ENCODE results near the gene PLB1.
"Not testable (repeated sequence)": the region's sequence is repeated elsewhere in the genome, so short reads cannot be mapped to it uniquely, and the experiment has no call there.

Gene PLB1

GRCh38 chr2:28663359-28663758 lies 167.5 kb downstream of the PLB1 start:
- no peaks in the 10 kb centered on the region for H3K4me1 ChIP-seq (ENCODE audit: insufficient read depth, low read length)
- no peak overlapping the region for H3K4me2 ChIP-seq (ENCODE audit: insufficient read depth, low read length)
- H2AFZ ChIP-seq (ENCODE audit: low read depth, low read length): no peak overlapping the region
- H3K4me3 ChIP-seq (ENCODE audit: low read depth in 1 of 2, low read length in 2 of 2): no peak overlapping the region
- no peak overlapping the region for H3K9ac ChIP-seq (ENCODE audit: low read depth, low read length)
- no peaks in the 10 kb centered on the region for H3K9me3 ChIP-seq (ENCODE audit: insufficient read depth, low read length, severe bottlenecking)
- no peak for TF ChIP-seq CTCF (IDR thresholded peaks at IDR 0.05; ENCODE audit: borderline replicate concordance, extremely low read depth, low read length, poor library complexity, severe bottlenecking)
- ATAC-seq (ENCODE audit: insufficient read depth, low read depth) (no peak), DNase-seq (no peak)
- H3K79me2 ChIP-seq (ENCODE audit: insufficient read depth, low read length): no peaks in the 10 kb centered on the region
- no peak overlapping the region for H3K27ac ChIP-seq (ENCODE audit: low read length)
- H3K27me3 ChIP-seq (ENCODE audit: insufficient read depth, low read length, poor library complexity): peaks cover 2% of the 10 kb centered on the region
- H4K20me1 ChIP-seq (ENCODE audit: insufficient read depth, low read length): no peaks in the 10 kb centered on the region
- H3K36me3 ChIP-seq (ENCODE audit: insufficient read depth, low read length): no peaks in the 10 kb centered on the region

GRCh38 chr2:28664120-28664842 lies 168.4 kb downstream of the PLB1 start:
- no peaks in the 10 kb centered on the region for H4K20me1 ChIP-seq (ENCODE audit: insufficient read depth, low read length)
- ATAC-seq (ENCODE audit: insufficient read depth, low read depth): no peak
- H2AFZ ChIP-seq (ENCODE audit: low read depth, low read length): no peak overlapping the region

GRCh38 chr2:28665041-28665704 lies 169.3 kb downstream of the PLB1 start:
- no peaks in the 10 kb centered on the region for H3K79me2 ChIP-seq (ENCODE audit: insufficient read depth, low read length)
- TF ChIP-seq EZH2 (IDR thresholded peaks at IDR 0.05; ENCODE audit: borderline replicate concordance, low read depth, low read length, severe bottlenecking) (no peak), CTCF (IDR thresholded peaks at IDR 0.05; ENCODE audit: borderline replicate concordance, extremely low read depth, low read length, poor library complexity, severe bottlenecking) (no peak)
- DNase-seq (no peak), ATAC-seq (ENCODE audit: insufficient read depth, low read depth) (no peak)
- H3K27ac ChIP-seq (ENCODE audit: low read length): no peak overlapping the region
- H3K36me3 ChIP-seq (ENCODE audit: insufficient read depth, low read length): no peaks in the 10 kb centered on the region
- no peak overlapping the region for H3K4me3 ChIP-seq (ENCODE audit: low read depth in 1 of 2, low read length in 2 of 2)
- H3K27me3 ChIP-seq (ENCODE audit: insufficient read depth, low read length, poor library complexity): no peaks in the 10 kb centered on the region
- no peaks in the 10 kb centered on the region for H4K20me1 ChIP-seq (ENCODE audit: insufficient read depth, low read length)
- H2AFZ ChIP-seq (ENCODE audit: low read depth, low read length): no peak overlapping the region
- no peak overlapping the region for H3K4me2 ChIP-seq (ENCODE audit: insufficient read depth, low read length)
- H3K9me3 ChIP-seq (ENCODE audit: insufficient read depth, low read length, severe bottlenecking): no peaks in the 10 kb centered on the region
- no peaks in the 10 kb centered on the region for H3K4me1 ChIP-seq (ENCODE audit: insufficient read depth, low read length)
- no peak overlapping the region for H3K9ac ChIP-seq (ENCODE audit: low read depth, low read length)

More at GRCh38 chr2:28664120-28664842, 168.4 kb downstream of the PLB1 start:
- Histone ChIP-seq H3K9me3 (ENCODE audit: insufficient read depth, low read length, severe bottlenecking) (no peaks in the 10 kb centered on the region), H3K4me2 (ENCODE audit: insufficient read depth, low read length) (no peak overlapping the region), H3K27me3 (ENCODE audit: insufficient read depth, low read length, poor library complexity) (peaks cover 2% of the 10 kb centered on the region), H3K27ac (ENCODE audit: low read length) (no peak overlapping the region), H3K36me3 (ENCODE audit: insufficient read depth, low read length) (no peaks in the 10 kb centered on the region), H3K4me3 (ENCODE audit: low read depth in 1 of 2, low read length in 2 of 2) (no peak overlapping the region), H3K79me2 (ENCODE audit: insufficient read depth, low read length) (no peaks in the 10 kb centered on the region), H3K4me1 (ENCODE audit: insufficient read depth, low read length) (no peaks in the 10 kb centered on the region), H3K9ac (ENCODE audit: low read depth, low read length) (no peak overlapping the region)
- no peak for DNase-seq
- TF ChIP-seq CTCF (IDR thresholded peaks at IDR 0.05; ENCODE audit: borderline replicate concordance, extremely low read depth, low read length, poor library complexity, severe bottlenecking) (no peak), EZH2 (IDR thresholded peaks at IDR 0.05; ENCODE audit: borderline replicate concordance, low read depth, low read length, severe bottlenecking) (no peak)

- H3K27ac ChIP-seq (ENCODE audit: low read length); ATAC-seq (ENCODE audit: insufficient read depth, low read depth); H3K9ac ChIP-seq (ENCODE audit: low read depth, low read length); H3K27me3 ChIP-seq (ENCODE audit: insufficient read depth, low read length, poor library complexity); H3K9me3 ChIP-seq (ENCODE audit: insufficient read depth, low read length, severe bottlenecking); H3K4me2 ChIP-seq (ENCODE audit: insufficient read depth, low read length); H4K20me1 ChIP-seq (ENCODE audit: insufficient read depth, low read length); H3K4me1 ChIP-seq (ENCODE audit: insufficient read depth, low read length); H3K4me3 ChIP-seq (ENCODE audit: low read depth in 1 of 2, low read length in 2 of 2); H3K36me3 ChIP-seq (ENCODE audit: insufficient read depth, low read length); H2AFZ ChIP-seq (ENCODE audit: low read depth, low read length); H3K79me2 ChIP-seq (ENCODE audit: insufficient read depth, low read length); DNase-seq: not testable (repeated sequence)
Observed at GRCh38 chr2:28665811-28666377, 170.0 kb downstream of the PLB1 start.

Data from DND-41 (cell line).